GM18511 (cell line): ENCODE measurements around the gene GPRC5B.

ENCODE experiments used
- ATAC-seq: cut with Tn5 transposase; IDR thresholded peaks from one replicate; pipeline ENCODE4 v1.9.1; 2021; ENCODE audit warnings: mild to moderate bottlenecking, moderate library complexity; ENCODE audit not compliant: unreplicated experiment

GPRC5B gene

GRCh38 chr16:19850131-19850817 is 34.4 kb downstream of the GPRC5B start:
- ATAC-seq: no peak

GRCh38 chr16:19848756-19849155 is 35.9 kb downstream of the GPRC5B start:
- ATAC-seq: no peak

GRCh38 chr16:19846436-19846835 is 38.2 kb downstream of the GPRC5B start:
- no peak for ATAC-seq

- ATAC-seq: no peak
These were observed 39.6 kb downstream of the GPRC5B start for GRCh38 chr16:19844945-19845641.

- ATAC-seq: no peak
These were observed 41.3 kb downstream of the GPRC5B start for GRCh38 chr16:19843371-19843770.

- ATAC-seq: no peak
These were observed 42.1 kb downstream of the GPRC5B start for GRCh38 chr16:19842426-19843157.

DNA sequence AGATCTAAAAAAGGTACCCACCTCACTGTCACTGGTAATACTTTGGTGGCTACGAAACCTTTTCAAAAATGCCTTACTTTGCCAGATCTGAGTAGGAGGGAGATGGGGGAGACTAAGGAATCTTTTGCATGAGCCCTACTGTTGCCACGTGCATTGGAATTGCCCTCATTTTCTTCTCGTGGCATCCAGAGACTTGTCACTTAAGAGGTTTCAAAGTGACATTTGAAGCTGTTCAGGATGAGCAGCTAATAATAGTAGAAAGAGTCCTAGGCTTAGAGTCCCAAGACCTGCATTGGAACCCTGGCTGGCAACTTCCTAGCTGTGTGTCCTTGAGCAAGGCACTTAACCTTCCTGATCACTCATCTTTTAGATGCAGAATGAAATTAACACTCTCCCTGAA is 43.5 kb downstream of the GPRC5B start:
- ATAC-seq: no peak

- ATAC-seq: no peak
These were observed 44.0 kb downstream of the GPRC5B start for GRCh38 chr16:19840524-19841110.

DNA sequence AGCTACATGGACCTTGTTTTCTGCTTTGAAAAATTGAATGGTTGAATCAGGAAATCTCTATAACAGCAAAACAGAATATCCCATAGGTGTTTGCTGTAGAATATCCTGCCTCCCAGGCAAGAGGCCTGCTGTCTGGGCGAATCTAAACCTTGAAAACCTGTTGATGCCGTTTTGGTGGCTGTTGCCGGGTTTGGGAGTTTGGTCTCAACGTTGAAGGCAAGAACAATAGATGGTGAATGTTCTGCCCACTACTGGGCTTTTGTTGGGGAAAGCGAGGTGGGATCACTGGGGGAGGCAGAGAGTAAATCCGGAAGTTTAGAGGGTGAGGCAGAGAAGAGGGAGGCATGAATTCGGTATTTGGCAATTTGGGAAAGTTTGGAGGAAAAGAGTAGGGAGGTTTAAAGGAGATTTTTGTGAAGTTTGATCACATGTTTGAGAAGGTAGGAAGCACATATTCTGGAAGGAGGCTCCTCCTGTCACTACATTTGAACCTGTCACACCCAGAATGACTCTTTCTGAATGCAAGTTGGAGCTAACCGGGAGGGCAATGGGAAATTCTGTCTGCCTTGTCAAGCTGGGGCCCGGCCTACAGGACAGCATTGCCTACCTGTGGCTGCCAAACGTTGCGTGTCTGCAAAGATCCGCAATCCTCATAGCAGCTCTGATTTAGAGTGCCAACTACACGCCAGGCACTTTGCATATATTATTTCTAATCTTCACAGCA is 46.5 kb downstream of the GPRC5B start:
- no peak for ATAC-seq

GRCh38 chr16:19837331-19837980 is 47.2 kb downstream of the GPRC5B start:
- ATAC-seq: no peak

- ATAC-seq: no peak
These were observed 48.7 kb downstream of the GPRC5B start for GRCh38 chr16:19835968-19836421.

DNA sequence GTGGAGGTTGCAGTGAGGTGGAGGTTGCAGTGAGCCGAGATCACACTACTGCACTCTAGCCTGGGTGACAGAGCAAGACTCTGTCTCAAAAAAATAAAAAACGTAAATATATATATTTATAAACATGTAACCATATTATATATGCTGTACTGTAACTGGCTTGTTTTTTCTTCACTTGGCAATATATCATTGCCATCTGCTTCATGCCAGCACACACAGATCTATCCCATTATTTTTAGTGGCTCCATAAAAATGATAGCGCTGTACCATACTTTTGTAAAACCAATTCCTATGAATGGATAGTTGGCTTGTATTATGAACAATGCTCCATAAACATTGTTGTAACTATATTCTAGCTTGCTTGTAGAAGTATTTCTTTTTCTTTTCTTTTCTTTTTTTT is 49.5 kb downstream of the GPRC5B start:
- ATAC-seq: no peak

DNA sequence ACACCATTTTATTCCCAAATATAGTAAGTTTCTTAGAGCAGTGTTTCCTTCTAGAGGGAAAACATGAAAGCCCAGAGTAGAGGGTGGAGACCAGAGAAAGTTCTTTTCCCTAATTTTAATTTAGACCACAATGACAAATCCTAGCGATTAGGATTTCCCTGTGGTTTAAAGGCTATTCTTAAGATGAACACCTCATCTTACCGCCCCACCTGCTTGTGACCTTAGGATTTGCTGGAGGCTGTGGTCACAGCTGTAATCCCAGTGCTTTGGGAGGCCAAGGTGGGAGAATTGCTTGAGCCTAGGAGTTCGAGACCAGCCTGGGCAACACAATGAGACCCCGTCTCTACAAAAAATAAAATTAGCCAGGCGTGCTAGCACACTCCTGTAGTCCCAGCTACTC is 51.1 kb downstream of the GPRC5B start:
- ATAC-seq: no peak

- ATAC-seq: no peak
These were observed 51.5 kb downstream of the GPRC5B start for GRCh38 chr16:19833176-19833575.

GRCh38 chr16:19831678-19832077 is 53.0 kb downstream of the GPRC5B start:
- ATAC-seq: no peak

DNA sequence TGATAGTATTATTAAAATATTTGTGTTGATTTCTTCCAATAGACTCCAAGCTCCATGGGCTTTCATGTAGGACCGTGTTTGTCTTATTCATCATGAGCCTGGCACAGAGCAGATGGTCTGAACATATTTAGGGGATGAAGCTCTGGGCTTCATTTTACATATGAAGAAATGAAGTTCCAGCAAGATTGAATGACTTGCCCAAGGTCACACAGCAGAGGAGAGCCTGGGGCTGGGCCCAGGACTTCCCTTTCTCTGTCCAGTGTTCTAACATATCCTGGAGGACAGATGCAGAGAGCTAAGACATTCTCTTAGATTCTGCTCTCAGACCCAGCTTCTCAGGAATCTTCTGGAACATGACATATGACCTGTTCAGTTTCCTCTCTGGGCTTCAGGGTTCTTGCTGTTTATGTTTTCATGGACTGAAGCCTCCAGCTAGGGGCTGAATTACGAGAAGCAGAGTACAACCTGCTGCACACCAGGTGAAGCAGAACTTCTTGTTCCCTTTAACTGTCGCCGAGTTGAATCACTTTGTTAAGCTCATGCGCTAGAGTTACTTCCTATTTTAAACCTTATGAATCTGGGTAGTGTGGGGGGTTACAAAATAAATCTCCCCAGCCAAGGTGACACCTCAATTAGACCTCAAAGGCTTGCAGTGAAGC is 53.6 kb downstream of the GPRC5B start:
- ATAC-seq: no peak

GRCh38 chr16:19829844-19830692 is 54.6 kb downstream of the GPRC5B start:
- no peak for ATAC-seq

- no peak for ATAC-seq
These were observed 60.4 kb downstream of the GPRC5B start for GRCh38 chr16:19824216-19824615.

DNA sequence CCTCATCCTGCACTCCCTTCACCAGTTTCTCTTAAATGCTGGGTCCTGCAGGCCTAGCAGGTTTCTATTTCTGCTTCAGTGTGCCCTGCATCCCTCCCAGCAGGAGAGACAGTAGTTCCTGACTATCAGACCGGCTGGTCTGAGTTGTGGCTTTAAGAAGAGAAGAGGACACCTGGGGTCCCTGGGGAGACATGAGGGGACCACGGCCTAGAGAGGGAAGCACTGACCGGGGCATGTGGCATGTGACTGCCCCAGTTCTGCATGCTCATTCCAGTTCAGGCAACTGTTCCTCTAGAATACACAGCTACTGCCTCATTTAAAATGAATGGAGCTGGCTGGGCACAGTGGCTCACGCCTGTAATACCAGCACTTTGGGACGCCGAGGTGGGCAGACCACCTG is 61.3 kb downstream of the GPRC5B start:
- no peak for ATAC-seq
